HG03378 (cell line): ENCODE data around the gene SART3.

ENCODE experiments used
- ATAC-seq: cut with Tn5 transposase; IDR thresholded peaks from one replicate; pipeline ENCODE4 v1.9.1; 2021; ENCODE audit warnings: mild to moderate bottlenecking, moderate library complexity; ENCODE audit not compliant: unreplicated experiment

The SART3 gene

GRCh38 chr12:108560752-108561719 is at the start of gene SART3:
TSS of gene SART3 (minus strand) at chr12:108561173. CDS start at chr12:108561154, 19 bp downstream.
- peak; percentile 44 for ATAC-seq

- no peak for ATAC-seq
Observed at GRCh38 chr12:108610336-108610815, 49.4 kb upstream of the SART3 start.

- no peak for ATAC-seq
Observed at GRCh38 chr12:108609537-108610335, 48.8 kb upstream of the SART3 start.

GRCh38 chr12:108608616-108609015 is 47.6 kb upstream of the SART3 start:
- ATAC-seq = no peak

- ATAC-seq = no peak
Observed at GRCh38 chr12:108607981-108608600, 47.1 kb upstream of the SART3 start.

GRCh38 chr12:108606492-108606891 is 45.5 kb upstream of the SART3 start:
- no peak for ATAC-seq

- ATAC-seq = no peak
Observed at GRCh38 chr12:108605690-108606406, 44.9 kb upstream of the SART3 start.

GRCh38 chr12:108605000-108605689 is 44.2 kb upstream of the SART3 start:
- ATAC-seq = no peak

GRCh38 chr12:108604208-108604941 is 43.4 kb upstream of the SART3 start:
- no peak for ATAC-seq

- no peak for ATAC-seq
Observed at GRCh38 chr12:108603743-108604142, 42.8 kb upstream of the SART3 start.

GRCh38 chr12:108602976-108603704 is 42.2 kb upstream of the SART3 start:
- ATAC-seq = no peak

GRCh38 chr12:108602209-108602705 is 41.3 kb upstream of the SART3 start:
- no peak for ATAC-seq

GRCh38 chr12:108600702-108601007 is 39.7 kb upstream of the SART3 start:
- no peak for ATAC-seq

- ATAC-seq = no peak
Observed at GRCh38 chr12:108599948-108600701, 39.2 kb upstream of the SART3 start.

GRCh38 chr12:108599541-108599940 is 38.6 kb upstream of the SART3 start:
- ATAC-seq = no peak

- ATAC-seq = no peak
Observed at GRCh38 chr12:108598553-108599250, 37.7 kb upstream of the SART3 start.
